ENCODE data around the gene LRMDA. TPM values are rescaled to one million over a fixed set of nuclear protein-coding genes. Genes with fewer than 3 reads are reported as not detected.

Gene LRMDA
- total RNA-seq, 2 experiments from 2014 or later: not detected

DNA sequence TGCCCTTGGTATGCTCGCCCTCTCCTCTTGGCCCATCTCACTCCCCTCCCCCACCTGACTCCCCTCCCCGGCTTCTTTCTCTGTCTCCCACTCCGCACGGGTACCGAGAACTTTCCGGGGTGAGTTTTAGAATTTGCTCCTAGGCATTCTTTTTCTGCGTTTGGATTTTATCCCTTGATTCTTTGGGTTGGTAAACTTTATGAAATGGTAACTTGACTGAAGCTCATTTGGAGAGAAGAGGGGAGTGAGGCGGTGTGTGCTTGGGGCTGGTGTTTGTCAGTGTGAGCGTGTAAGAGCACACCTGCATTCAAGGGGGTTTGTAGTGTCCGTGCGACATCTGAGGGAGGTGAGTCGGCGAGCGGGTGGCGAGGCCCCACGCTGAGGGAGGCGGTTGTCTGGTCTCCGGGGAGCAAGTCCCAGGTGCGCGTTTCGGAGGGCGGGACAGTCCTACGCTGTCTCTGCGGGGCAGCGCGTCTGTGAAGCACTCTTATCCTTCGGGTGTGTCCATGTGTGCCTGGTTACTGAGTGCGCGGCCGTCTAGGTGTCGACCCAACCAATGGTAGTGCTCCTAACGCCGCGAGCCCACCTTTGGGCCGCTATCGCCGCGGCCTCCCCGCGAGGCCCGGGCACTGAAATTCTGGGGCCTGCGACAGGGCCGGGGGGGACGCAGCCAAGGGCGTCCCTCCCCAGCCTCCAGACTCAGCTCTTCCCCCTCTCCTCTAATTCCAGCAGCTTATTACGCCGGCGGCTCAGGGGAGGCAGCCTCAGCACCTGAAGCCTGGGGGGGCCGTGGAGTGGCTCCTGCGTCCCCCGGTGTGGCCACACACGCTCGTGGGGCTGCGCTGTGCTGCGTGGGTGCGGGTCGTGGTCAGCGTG lies 27.2 kb upstream of the LRMDA start:
- no peak overlapping the region for H3K27ac Mint-ChIP-seq
- H3K9me3 Mint-ChIP-seq: no peaks in the 10 kb centered on the region
- CTCF ChIA-PET: no interaction called here
- no peaks in the 10 kb centered on the region for H3K36me3 Mint-ChIP-seq (ENCODE audit: low read depth)
- H3K27me3 Mint-ChIP-seq (ENCODE audit: low read depth): peaks cover 64% of the 10 kb centered on the region
- H3K4me3 Mint-ChIP-seq: peak overlapping the region; percentile 7
- DNase-seq: no peak
- intact Hi-C loops (cut with micrococcal nuclease): loop anchor here (2.0 to 5.0 kb wide), 2 partner anchors 109 to 523 kb away; no protein-coding TSS in a partner anchor
- H3K4me1 Mint-ChIP-seq (ENCODE audit: low read depth): peaks cover 34% of the 10 kb centered on the region

DNA sequence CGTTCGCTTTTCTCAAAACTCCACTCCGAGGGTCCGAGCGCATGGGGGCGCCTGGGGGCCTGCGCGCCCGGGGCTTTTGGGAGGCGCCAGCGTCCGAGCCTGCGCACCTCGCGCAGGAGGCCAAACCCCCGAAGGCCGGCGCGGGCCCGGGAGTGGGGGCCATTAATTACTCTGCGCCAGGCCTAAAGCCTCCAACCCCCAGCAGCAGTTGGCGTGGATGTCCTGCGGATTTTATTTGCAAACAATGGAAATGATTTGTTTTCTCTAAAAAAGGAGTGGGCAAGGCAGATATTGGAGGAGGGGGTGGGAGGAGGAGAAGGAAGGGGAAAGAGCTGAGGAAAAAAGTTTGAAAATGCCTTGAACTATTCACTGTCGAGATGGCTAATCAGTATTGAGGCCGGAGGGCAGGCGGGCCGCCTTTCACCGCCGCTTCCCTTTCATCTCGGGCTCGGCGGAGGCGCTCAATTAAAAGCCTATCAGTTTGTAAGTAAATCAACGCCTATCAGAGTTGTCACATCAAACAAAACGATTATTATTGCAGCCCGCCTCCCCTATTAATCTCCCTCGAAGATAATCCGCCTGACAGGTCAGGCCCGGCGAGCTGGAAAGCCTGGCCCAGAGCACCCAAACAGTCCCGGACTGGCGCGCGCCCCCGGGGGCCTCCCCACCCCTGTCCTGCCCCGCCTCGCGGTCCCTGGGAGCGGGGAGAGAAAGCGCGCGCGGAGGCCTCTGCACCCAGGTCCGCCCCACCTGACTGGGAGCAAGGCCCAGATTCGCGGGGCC lies 26.4 kb upstream of the LRMDA start:
- H3K27ac Mint-ChIP-seq: no peak overlapping the region
- peaks cover 36% of the 10 kb centered on the region for H3K4me1 Mint-ChIP-seq (ENCODE audit: low read depth)
- H3K9me3 Mint-ChIP-seq: no peaks in the 10 kb centered on the region
- intact Hi-C loops (cut with micrococcal nuclease): loop anchor here (5.0 kb wide), 1 partner anchor 522 kb away; no protein-coding TSS in a partner anchor
- DNase-seq: no peak
- H3K27me3 Mint-ChIP-seq (ENCODE audit: low read depth): peaks cover 69% of the 10 kb centered on the region
- H3K36me3 Mint-ChIP-seq (ENCODE audit: low read depth): no peaks in the 10 kb centered on the region
- H3K4me3 Mint-ChIP-seq: no peak overlapping the region
- CTCF ChIA-PET: no interaction called here

GRCh38 chr10:75405598-75406461 lies 25.6 kb upstream of the LRMDA start:
- H3K27ac Mint-ChIP-seq: no peak overlapping the region
- no peak overlapping the region for H3K4me3 Mint-ChIP-seq
- DNase-seq: no peak
- intact Hi-C loops (cut with micrococcal nuclease): no loop called here
- H3K4me1 Mint-ChIP-seq (ENCODE audit: low read depth): peaks cover 31% of the 10 kb centered on the region
- no peaks in the 10 kb centered on the region for H3K36me3 Mint-ChIP-seq (ENCODE audit: low read depth)
- peaks cover 71% of the 10 kb centered on the region for H3K27me3 Mint-ChIP-seq (ENCODE audit: low read depth)
- no peaks in the 10 kb centered on the region for H3K9me3 Mint-ChIP-seq
- CTCF ChIA-PET: no interaction called here

DNA sequence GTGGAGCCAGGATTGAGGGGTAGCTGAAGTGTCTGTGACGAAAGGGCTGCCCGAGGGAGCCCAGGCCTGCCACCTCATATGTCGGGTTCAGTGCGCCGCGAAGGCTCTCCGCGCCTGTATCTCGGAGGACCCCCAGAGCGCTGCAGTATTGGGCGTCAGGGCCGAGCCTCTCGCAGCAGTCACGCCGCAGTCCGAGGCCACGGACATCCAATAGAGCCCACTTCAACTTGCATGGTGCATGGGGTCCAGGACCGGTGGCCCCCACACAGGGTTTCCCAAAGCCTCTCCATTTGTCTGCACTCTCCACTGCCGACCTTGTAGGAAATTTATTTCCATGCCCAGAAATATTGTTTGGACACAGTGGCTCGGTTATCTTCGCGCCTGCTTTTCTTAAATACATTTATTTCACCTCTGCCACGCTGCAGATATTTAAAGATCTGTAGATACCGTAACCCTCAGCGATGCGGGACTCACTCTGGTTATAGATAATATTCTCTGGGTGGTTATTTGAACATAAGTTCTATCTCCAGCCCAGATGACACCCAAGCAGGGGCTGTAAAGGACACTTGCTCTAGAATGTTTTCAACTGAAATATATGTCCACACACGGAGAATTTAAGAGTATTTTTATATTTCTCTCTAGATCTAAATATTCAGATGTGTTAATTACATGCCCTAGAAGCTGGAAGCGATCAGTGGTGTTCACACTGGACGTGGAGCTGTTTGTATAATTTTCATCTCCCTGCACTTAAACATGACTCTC lies 24.8 kb upstream of the LRMDA start:
- Mint-ChIP-seq H3K9me3 (no peaks in the 10 kb centered on the region), H3K27me3 (ENCODE audit: low read depth) (peaks cover 75% of the 10 kb centered on the region), H3K27ac (no peak overlapping the region), H3K36me3 (ENCODE audit: low read depth) (no peaks in the 10 kb centered on the region), H3K4me1 (ENCODE audit: low read depth) (peaks cover 31% of the 10 kb centered on the region), H3K4me3 (no peak overlapping the region)
- no peak for DNase-seq
- CTCF ChIA-PET: interaction anchor here (0.7 kb wide), 1 partner anchor 297 kb away, joined by 3 read pairs; no protein-coding TSS in a partner anchor
- intact Hi-C loops (cut with micrococcal nuclease): no loop called here

GRCh38 chr10:75407224-75407712 lies 24.2 kb upstream of the LRMDA start:
- peaks cover 27% of the 10 kb centered on the region for H3K4me1 Mint-ChIP-seq (ENCODE audit: low read depth)
- H3K27me3 Mint-ChIP-seq (ENCODE audit: low read depth): peaks cover 72% of the 10 kb centered on the region
- CTCF ChIA-PET: interaction anchor here (0.7 kb wide), 1 partner anchor 298 kb away, joined by 3 read pairs; no protein-coding TSS in a partner anchor
- no peaks in the 10 kb centered on the region for H3K36me3 Mint-ChIP-seq (ENCODE audit: low read depth)
- H3K4me3 Mint-ChIP-seq: peak overlapping the region; percentile 43
- no peak for DNase-seq
- intact Hi-C loops (cut with micrococcal nuclease): no loop called here
- H3K9me3 Mint-ChIP-seq: no peaks in the 10 kb centered on the region
- no peak overlapping the region for H3K27ac Mint-ChIP-seq

GRCh38 chr10:75407713-75408508 lies 23.5 kb upstream of the LRMDA start:
- Mint-ChIP-seq H3K27me3 (ENCODE audit: low read depth) (peaks cover 68% of the 10 kb centered on the region), H3K36me3 (ENCODE audit: low read depth) (no peaks in the 10 kb centered on the region), H3K4me1 (ENCODE audit: low read depth) (peaks cover 22% of the 10 kb centered on the region), H3K27ac (no peak overlapping the region), H3K9me3 (no peaks in the 10 kb centered on the region), H3K4me3 (peak overlapping the region; percentile 43)
- DNase-seq: no peak
- intact Hi-C loops (cut with micrococcal nuclease): no loop called here
- CTCF ChIA-PET: interaction anchor here (0.7 kb wide), 1 partner anchor 298 kb away, joined by 3 read pairs; no protein-coding TSS in a partner anchor

DNA sequence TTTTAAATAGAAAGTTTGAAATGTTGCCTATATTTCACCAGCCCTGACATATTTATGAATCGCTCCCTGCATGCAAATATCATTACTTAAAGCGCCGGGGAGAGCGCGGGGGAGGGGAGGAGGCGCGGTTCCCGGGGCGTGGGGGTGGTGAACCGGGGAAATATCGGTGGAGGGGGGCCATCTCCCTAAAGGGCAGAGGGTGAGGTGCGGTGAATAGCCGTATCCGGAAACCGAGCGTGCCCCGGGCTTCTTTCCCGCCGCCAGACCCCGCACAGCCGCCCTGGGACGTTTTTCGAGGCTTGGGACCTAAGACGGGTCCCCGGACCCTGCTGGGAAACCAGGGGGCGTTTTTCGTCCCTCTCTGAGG lies 22.9 kb upstream of the LRMDA start:
- Mint-ChIP-seq H3K36me3 (ENCODE audit: low read depth) (no peaks in the 10 kb centered on the region), H3K4me1 (ENCODE audit: low read depth) (peaks cover 16% of the 10 kb centered on the region), H3K9me3 (no peaks in the 10 kb centered on the region), H3K27ac (no peak overlapping the region), H3K27me3 (ENCODE audit: low read depth) (peaks cover 62% of the 10 kb centered on the region), H3K4me3 (peak overlapping the region; percentile 17)
- CTCF ChIA-PET: no interaction called here
- no peak for DNase-seq
- intact Hi-C loops (cut with micrococcal nuclease): no loop called here

DNA sequence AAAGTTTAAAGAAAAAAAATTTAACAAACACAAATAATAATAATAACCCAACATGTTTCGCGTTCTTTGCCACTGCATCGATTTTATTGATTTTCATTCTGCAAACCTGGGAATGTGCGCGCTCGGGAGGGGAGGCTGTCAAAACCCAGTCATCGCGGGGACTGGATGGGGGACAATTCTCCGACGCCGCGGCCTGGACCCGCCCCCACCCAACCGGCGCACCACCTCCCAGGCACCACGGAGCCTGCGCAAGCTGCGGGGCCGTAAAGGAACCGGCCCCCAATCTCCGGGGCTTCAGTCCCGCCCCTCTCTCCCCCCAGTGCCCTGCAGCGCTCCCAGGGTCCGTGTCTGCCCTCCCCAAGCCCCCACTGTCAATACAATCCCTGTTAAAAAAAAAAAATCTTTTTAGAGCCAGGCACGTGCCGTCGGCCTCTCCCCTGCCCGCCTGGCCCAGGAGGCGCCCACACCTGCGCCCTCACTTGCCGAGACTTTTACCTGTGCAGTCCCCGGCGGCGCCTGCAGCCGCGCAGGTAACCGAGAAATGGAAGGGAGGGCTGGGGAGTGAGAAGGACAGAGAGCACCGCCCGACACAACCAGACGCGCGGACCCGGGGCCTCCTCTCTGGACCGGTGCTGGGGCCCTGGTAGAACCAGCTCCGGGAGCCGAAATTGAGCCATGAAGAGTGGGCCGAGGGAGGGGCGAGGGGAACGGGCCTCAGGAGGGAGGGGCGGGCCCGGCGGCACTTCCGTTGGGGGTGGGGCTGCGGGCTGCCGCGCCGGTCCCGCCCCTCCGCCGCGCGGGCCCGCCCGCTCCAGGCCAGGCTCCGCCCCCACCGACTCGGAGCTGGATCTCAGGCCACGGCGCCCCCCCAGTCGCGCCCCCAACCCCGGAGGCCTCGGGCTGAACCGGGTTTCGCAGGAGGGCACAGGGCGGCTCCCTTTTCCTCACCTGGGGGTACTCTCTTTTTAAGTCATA lies 22.2 kb upstream of the LRMDA start:
- DNase-seq: peak; percentile 29
- Mint-ChIP-seq H3K9me3 (no peaks in the 10 kb centered on the region), H3K36me3 (ENCODE audit: low read depth) (no peaks in the 10 kb centered on the region), H3K4me1 (ENCODE audit: low read depth) (peaks cover 11% of the 10 kb centered on the region), H3K27me3 (ENCODE audit: low read depth) (peaks cover 59% of the 10 kb centered on the region), H3K4me3 (peak overlapping the region; percentile 57), H3K27ac (no peak overlapping the region)
- intact Hi-C loops (cut with micrococcal nuclease): no loop called here
- CTCF ChIA-PET: no interaction called here

DNA sequence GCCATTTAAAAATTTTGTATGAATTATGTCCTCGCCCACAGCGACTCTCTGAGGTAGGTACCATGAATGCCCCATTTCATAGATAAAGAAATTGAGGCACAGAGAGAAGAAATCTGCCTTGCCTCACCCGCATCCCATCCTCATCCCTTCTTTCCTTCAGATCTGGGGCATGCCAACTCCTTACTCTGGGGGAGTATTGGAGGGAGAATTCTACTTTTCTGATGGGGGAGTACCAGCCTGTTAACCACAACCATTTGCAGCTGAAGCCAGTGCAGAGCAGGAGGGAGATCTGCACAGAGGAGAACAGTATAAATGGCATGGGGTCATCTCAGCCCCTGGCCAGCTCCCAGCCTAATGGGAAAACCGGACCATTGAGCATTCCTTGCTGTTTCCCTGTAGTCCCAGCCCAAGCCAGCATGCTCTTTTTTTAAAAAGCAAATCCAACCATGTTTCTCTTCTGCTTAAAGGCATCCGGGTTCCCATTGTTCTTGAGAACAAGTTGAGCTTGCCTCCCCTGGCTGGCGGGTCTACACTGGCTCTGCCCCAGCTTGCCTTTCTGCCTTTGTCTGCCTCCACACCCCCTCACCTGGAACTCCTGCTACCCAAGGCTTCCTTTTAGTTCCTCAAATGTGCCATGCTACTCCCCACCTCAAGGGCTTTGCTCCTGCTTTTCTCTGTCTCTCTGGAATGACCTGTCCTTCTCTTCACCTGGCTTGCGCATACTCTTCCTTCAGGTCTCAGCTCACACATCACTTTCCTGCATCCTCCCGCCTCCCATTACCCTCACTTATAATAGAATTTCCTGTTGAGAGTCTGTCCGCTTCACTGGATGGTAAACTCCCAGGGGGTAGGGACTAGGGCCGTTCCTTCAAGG lies 21.1 kb upstream of the LRMDA start:
- H3K36me3 Mint-ChIP-seq (ENCODE audit: low read depth): no peaks in the 10 kb centered on the region
- peaks cover 11% of the 10 kb centered on the region for H3K4me1 Mint-ChIP-seq (ENCODE audit: low read depth)
- H3K9me3 Mint-ChIP-seq: no peaks in the 10 kb centered on the region
- H3K4me3 Mint-ChIP-seq: peak overlapping the region; percentile 56
- DNase-seq: no peak
- H3K27ac Mint-ChIP-seq: peak overlapping the region; percentile 7
- H3K27me3 Mint-ChIP-seq (ENCODE audit: low read depth): peaks cover 57% of the 10 kb centered on the region
- intact Hi-C loops (cut with micrococcal nuclease): no loop called here
- CTCF ChIA-PET: no interaction called here

All from activated naive CD4-positive, alpha-beta T cell treated with anti-CD3 and anti-CD28 coated beads for 36 hours (primary cell).